ENCODE measurements around the gene MOB3C.

The MOB3C gene

DNA sequence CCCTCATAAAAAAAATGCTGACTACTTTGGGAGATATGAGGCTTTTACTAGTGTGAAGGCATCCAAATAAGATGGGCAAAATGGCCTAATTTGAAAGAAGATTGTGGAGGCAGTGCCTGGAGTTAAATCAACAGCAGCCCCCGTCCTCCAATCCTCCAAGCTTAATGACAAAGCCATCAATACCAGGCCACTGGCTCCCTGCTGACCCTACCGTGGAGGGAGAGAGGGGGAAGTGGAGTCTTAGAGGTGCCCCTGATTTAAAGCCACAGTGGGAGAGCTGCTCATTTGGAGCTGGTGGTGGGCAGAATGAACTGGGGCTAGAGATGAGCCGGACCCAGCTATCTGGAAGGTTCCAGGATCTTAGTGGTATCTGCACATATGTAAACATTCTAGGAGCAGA, 40.8 kb downstream of the MOB3C start:
- TF ChIP-seq SIN3A (IDR thresholded peaks at IDR 0.05; ENCODE audit: borderline replicate concordance, insufficient read depth, low read length) = no peak
- no peak for TF ChIP-seq FOXP2 (optimal IDR thresholded peaks at IDR 0.05; ENCODE audit: borderline replicate concordance, extremely low read depth, extremely low read length, insufficient read depth)
- no peak for TF ChIP-seq TAF1 (IDR thresholded peaks at IDR 0.05; ENCODE audit: borderline replicate concordance, insufficient read depth, low read length)
- no peak for TF ChIP-seq POLR2AphosphoS5 (IDR thresholded peaks at IDR 0.05; ENCODE audit: low read depth, low read length)
- TF ChIP-seq, protein P1, sequence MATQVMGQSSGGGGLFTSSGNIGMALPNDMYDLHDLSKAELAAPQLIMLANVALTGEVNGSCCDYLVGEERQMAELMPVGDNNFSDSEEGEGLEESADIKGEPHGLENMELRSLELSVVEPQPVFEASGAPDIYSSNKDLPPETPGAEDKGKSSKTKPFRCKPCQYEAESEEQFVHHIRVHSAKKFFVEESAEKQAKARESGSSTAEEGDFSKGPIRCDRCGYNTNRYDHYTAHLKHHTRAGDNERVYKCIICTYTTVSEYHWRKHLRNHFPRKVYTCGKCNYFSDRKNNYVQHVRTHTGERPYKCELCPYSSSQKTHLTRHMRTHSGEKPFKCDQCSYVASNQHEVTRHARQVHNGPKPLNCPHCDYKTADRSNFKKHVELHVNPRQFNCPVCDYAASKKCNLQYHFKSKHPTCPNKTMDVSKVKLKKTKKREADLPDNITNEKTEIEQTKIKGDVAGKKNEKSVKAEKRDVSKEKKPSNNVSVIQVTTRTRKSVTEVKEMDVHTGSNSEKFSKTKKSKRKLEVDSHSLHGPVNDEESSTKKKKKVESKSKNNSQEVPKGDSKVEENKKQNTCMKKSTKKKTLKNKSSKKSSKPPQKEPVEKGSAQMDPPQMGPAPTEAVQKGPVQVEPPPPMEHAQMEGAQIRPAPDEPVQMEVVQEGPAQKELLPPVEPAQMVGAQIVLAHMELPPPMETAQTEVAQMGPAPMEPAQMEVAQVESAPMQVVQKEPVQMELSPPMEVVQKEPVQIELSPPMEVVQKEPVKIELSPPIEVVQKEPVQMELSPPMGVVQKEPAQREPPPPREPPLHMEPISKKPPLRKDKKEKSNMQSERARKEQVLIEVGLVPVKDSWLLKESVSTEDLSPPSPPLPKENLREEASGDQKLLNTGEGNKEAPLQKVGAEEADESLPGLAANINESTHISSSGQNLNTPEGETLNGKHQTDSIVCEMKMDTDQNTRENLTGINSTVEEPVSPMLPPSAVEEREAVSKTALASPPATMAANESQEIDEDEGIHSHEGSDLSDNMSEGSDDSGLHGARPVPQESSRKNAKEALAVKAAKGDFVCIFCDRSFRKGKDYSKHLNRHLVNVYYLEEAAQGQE (IDR thresholded peaks at IDR 0.05; ENCODE audit: insufficient read depth in 1 of 2, low read depth in 2 of 2, low read length in 2 of 2) = no peak

DNA sequence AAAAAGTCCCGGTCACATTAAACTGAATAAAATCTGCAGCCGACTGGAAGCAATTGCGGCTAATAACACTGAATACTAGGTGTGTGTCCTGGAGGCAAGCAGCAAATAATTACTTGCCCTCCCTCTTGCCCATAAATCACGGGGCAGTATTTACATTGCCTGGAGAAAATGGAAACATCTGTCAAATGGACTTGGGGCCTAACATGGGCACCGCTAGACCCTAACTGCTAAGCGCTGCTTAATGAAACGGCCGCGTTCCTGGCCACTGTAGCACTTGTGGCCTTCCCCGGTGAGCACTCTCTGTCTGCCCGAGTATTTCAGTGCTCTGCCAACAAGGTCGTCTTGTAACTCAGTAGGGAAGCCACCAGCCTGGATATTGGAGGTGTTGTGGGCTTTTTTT, 41.3 kb downstream of the MOB3C start:
- TF ChIP-seq POLR2AphosphoS5 (IDR thresholded peaks at IDR 0.05; ENCODE audit: low read depth, low read length) (no peak), SIN3A (IDR thresholded peaks at IDR 0.05; ENCODE audit: borderline replicate concordance, insufficient read depth, low read length) (no peak), FOXP2 (optimal IDR thresholded peaks at IDR 0.05; ENCODE audit: borderline replicate concordance, extremely low read depth, extremely low read length, insufficient read depth) (no peak), TAF1 (IDR thresholded peaks at IDR 0.05; ENCODE audit: borderline replicate concordance, insufficient read depth, low read length) (no peak)
- TF ChIP-seq, protein P1 (IDR thresholded peaks at IDR 0.05; ENCODE audit: insufficient read depth in 1 of 2, low read depth in 2 of 2, low read length in 2 of 2) = no peak

DNA sequence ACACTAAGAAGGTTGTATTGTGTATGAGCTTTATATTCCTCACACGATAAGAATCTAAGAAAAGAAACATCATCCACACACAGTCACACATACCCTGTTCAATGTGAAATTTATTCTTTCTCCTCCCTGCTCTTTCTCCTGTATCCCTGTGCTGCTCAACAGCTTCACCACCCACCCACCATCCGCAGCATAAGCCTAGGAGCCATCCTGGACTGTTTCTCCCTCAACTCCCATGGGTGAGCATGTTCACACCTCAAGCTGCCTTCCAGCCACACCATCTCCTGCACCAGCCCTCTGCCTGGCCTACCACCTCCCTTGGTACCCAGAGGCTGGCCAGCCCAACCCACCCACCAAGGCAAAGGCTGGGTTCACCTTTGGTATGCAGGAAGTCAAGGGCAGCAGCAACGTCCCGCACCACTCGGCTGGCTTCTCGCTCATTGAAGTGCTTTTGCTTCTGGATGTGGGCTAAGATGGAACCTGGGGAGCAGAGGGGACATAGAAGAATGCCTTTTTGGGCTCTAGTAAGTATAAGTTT, 44.9 kb downstream of the MOB3C start:
- TF ChIP-seq SIN3A (IDR thresholded peaks at IDR 0.05; ENCODE audit: borderline replicate concordance, insufficient read depth, low read length) (no peak), FOXP2 (optimal IDR thresholded peaks at IDR 0.05; ENCODE audit: borderline replicate concordance, extremely low read depth, extremely low read length, insufficient read depth) (no peak), TAF1 (IDR thresholded peaks at IDR 0.05; ENCODE audit: borderline replicate concordance, insufficient read depth, low read length) (no peak), POLR2AphosphoS5 (IDR thresholded peaks at IDR 0.05; ENCODE audit: low read depth, low read length) (no peak)
- TF ChIP-seq, protein P1 (IDR thresholded peaks at IDR 0.05; ENCODE audit: insufficient read depth in 1 of 2, low read depth in 2 of 2, low read length in 2 of 2) = no peak

DNA sequence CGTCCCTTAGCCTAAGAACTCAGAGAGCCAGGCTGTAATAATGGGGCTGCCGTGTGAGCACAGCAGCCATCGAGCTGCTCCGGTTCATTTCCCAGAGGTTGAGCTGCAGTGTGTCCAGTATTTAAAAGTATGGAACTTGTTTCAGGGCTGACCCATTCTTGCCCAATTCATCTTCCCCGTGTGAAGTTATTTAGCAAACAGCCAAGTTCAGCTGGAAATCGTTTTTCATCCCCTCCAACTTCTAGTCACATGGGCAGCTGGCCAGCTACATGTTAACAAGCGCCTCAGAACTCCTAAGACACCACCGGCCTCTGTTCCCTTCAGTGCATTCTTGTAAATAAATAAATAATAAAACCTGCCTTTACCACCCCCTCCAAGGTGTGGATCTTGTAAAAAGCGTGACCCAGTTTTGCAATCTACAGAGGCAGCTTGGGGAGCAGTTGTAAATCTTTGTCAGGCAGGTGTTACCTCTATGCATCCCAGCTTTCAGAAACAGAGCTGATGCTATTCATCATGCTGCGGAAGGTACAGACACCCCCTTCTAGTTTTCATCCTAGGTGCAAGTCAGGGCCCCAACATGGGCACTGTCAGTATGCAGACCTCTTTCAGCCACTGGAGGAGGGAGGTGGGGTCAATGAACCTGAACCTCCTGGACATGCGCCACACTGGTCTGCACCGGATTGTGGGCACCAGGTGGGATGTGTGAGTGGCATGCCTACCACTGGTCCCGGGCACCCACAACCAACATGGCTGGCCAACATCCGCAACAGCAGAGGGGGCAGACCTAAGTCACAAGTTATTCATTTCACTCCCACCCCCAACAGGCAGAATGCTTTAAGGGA, 46.5 kb downstream of the MOB3C start:
- TF ChIP-seq, protein P1 (IDR thresholded peaks at IDR 0.05; ENCODE audit: insufficient read depth in 1 of 2, low read depth in 2 of 2, low read length in 2 of 2) = no peak
- TF ChIP-seq SIN3A (IDR thresholded peaks at IDR 0.05; ENCODE audit: borderline replicate concordance, insufficient read depth, low read length) = no peak
- no peak for TF ChIP-seq FOXP2 (optimal IDR thresholded peaks at IDR 0.05; ENCODE audit: borderline replicate concordance, extremely low read depth, extremely low read length, insufficient read depth)
- TF ChIP-seq TAF1 (IDR thresholded peaks at IDR 0.05; ENCODE audit: borderline replicate concordance, insufficient read depth, low read length) = no peak
- TF ChIP-seq POLR2AphosphoS5 (IDR thresholded peaks at IDR 0.05; ENCODE audit: low read depth, low read length) = no peak
